ENCODE results near the gene RHOBTB3.

DNA sequence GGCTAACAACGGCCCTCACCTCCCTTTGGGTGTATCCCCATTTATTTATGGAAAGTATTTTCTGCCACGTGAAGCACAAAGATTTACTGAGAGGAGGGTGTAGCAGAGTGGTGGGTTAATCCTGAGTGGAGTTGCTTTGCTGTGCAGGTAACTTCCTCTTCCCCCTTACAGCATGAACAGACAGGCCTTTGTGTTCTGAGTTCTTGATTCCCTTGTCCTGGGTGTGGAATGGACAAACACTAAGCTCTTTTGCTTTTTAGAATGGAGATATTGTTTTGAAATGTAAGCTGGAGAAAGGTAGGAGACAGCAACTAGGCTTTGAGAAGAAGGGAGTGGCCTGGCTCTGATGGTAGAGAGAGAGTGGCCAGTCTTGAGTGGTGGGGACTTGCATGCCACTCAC lies 108.5 kb downstream of the RHOBTB3 start:
- TF ChIP-seq POLR2A (IDR thresholded peaks at IDR 0.05): no peak
- TF ChIP-seq, protein P1, sequence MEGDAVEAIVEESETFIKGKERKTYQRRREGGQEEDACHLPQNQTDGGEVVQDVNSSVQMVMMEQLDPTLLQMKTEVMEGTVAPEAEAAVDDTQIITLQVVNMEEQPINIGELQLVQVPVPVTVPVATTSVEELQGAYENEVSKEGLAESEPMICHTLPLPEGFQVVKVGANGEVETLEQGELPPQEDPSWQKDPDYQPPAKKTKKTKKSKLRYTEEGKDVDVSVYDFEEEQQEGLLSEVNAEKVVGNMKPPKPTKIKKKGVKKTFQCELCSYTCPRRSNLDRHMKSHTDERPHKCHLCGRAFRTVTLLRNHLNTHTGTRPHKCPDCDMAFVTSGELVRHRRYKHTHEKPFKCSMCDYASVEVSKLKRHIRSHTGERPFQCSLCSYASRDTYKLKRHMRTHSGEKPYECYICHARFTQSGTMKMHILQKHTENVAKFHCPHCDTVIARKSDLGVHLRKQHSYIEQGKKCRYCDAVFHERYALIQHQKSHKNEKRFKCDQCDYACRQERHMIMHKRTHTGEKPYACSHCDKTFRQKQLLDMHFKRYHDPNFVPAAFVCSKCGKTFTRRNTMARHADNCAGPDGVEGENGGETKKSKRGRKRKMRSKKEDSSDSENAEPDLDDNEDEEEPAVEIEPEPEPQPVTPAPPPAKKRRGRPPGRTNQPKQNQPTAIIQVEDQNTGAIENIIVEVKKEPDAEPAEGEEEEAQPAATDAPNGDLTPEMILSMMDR (IDR thresholded peaks at IDR 0.05): no peak
